ACC112 (cell line): Measurements from ENCODE around the gene PPP6R2.

ENCODE experiments used
- H2AFZ ChIP-seq: fragments of 200-600 bp; sonication (generic); one replicate; pipeline ENCODE4 v1.6.0; 2017; ENCODE audit warnings: antibody characterized with exemption, low read length; ENCODE audit not compliant: unreplicated experiment
- H3K27ac ChIP-seq: fragments of 200-600 bp; sonication (generic); 2 replicates; pipeline ENCODE4 v1.5.1; 2014; ENCODE audit warnings: low read depth, mild to moderate bottlenecking, antibody characterized with exemption, low read length, moderate library complexity
- H3K27me3 ChIP-seq: fragments of 200-600 bp; sonication (generic); 2 replicates; pipeline ENCODE4 v1.6.1; 2014; ENCODE audit warnings: mild to moderate bottlenecking, antibody characterized with exemption, low read length, moderate library complexity, mixed read lengths; ENCODE audit not compliant: insufficient read depth
- H3K36me3 ChIP-seq: fragments of 200-600 bp; sonication (generic); 2 replicates; pipeline ENCODE4 v1.6.1; 2016; ENCODE audit warnings: mild to moderate bottlenecking, antibody characterized with exemption, low read length, moderate library complexity, mixed read lengths; ENCODE audit not compliant: insufficient read depth
- H3K4me1 ChIP-seq: fragments of 200-600 bp; sonication (generic); one replicate; pipeline ENCODE4 v1.6.1; 2016; ENCODE audit warnings: low read length, mixed read lengths; ENCODE audit not compliant: insufficient read depth, unreplicated experiment, control insufficient read depth
- H3K4me3 ChIP-seq: fragments of 200-600 bp; sonication (generic); 2 replicates; pipeline ENCODE4 v1.5.1; 2014; ENCODE audit warnings: mild to moderate bottlenecking, low read depth, low read length
- H3K79me2 ChIP-seq: fragments of 200-600 bp; sonication (generic); one replicate; pipeline ENCODE4 v1.6.0; 2016; ENCODE audit warnings: low read length; ENCODE audit not compliant: control insufficient read depth, unreplicated experiment, insufficient read depth

Gene PPP6R2

GRCh38 chr22:50342651-50343540 lies at the start of gene PPP6R2:
Gene PPP6R2 (plus strand): TSS chr22:50343327. CDS start chr22:50393909, 50,582 bp downstream.
- H3K4me1 ChIP-seq = no peaks in the 10 kb centered on the region
- H2AFZ ChIP-seq = peak within 1 kb of the TSS; percentile 25
- no peaks in the 10 kb centered on the region for H3K27me3 ChIP-seq
- H3K79me2 ChIP-seq = peaks cover 14% of the 10 kb centered on the region
- H3K4me3 ChIP-seq = peak within 1 kb of the TSS; percentile 86
- H3K36me3 ChIP-seq = no peaks in the 10 kb centered on the region
- H3K27ac ChIP-seq = peak within 1 kb of the TSS; percentile 68

- H3K4me1 ChIP-seq = peaks cover 28% of the 10 kb centered on the region
- peak overlapping the region; percentile 60 for H3K4me3 ChIP-seq
- peak overlapping the region; percentile 69 for H3K27ac ChIP-seq
- H2AFZ ChIP-seq = no peak overlapping the region
- no peaks in the 10 kb centered on the region for H3K36me3 ChIP-seq
- H3K79me2 ChIP-seq = peaks cover 59% of the 10 kb centered on the region
- no peaks in the 10 kb centered on the region for H3K27me3 ChIP-seq
Measured at GRCh38 chr22:50293441-50294318, 49.4 kb upstream of the PPP6R2 start.

GRCh38 chr22:50294319-50294656 lies 48.8 kb upstream of the PPP6R2 start:
- Histone ChIP-seq H3K27ac (peak overlapping the region; percentile 69), H3K27me3 (no peaks in the 10 kb centered on the region), H3K36me3 (no peaks in the 10 kb centered on the region), H3K4me3 (peak overlapping the region; percentile 60; the same call in 1 of the 2 replicates), H3K4me1 (peaks cover 28% of the 10 kb centered on the region), H3K79me2 (peaks cover 62% of the 10 kb centered on the region), H2AFZ (no peak overlapping the region)

GRCh38 chr22:50296658-50297490 lies 46.3 kb upstream of the PPP6R2 start:
- Histone ChIP-seq H3K36me3 (no peaks in the 10 kb centered on the region), H2AFZ (no peak overlapping the region), H3K4me1 (peaks cover 41% of the 10 kb centered on the region), H3K4me3 (no peak overlapping the region), H3K79me2 (peaks cover 72% of the 10 kb centered on the region), H3K27ac (no peak overlapping the region), H3K27me3 (no peaks in the 10 kb centered on the region)

- Histone ChIP-seq H3K79me2 (peaks cover 74% of the 10 kb centered on the region), H3K27ac (no peak overlapping the region), H2AFZ (no peak overlapping the region), H3K27me3 (no peaks in the 10 kb centered on the region), H3K4me3 (no peak overlapping the region), H3K4me1 (peaks cover 44% of the 10 kb centered on the region), H3K36me3 (no peaks in the 10 kb centered on the region)
Measured at GRCh38 chr22:50297510-50298265, 45.4 kb upstream of the PPP6R2 start.

- H3K4me3 ChIP-seq = no peak overlapping the region
- no peaks in the 10 kb centered on the region for H3K36me3 ChIP-seq
- H2AFZ ChIP-seq = no peak overlapping the region
- peaks cover 75% of the 10 kb centered on the region for H3K79me2 ChIP-seq
- H3K27ac ChIP-seq = no peak overlapping the region
- peaks cover 44% of the 10 kb centered on the region for H3K4me1 ChIP-seq
- H3K27me3 ChIP-seq = no peaks in the 10 kb centered on the region
Measured at GRCh38 chr22:50298266-50298637, 44.9 kb upstream of the PPP6R2 start.

GRCh38 chr22:50298937-50299784 lies 44.0 kb upstream of the PPP6R2 start:
- Histone ChIP-seq H3K4me3 (no peak overlapping the region), H3K4me1 (peaks cover 48% of the 10 kb centered on the region), H3K27ac (no peak overlapping the region), H3K36me3 (no peaks in the 10 kb centered on the region), H3K79me2 (peaks cover 84% of the 10 kb centered on the region), H2AFZ (no peak overlapping the region), H3K27me3 (no peaks in the 10 kb centered on the region)

GRCh38 chr22:50299785-50300619 lies 43.1 kb upstream of the PPP6R2 start:
- H3K36me3 ChIP-seq = no peaks in the 10 kb centered on the region
- H3K4me3 ChIP-seq = no peak overlapping the region
- H3K27ac ChIP-seq = no peak overlapping the region
- H3K79me2 ChIP-seq = peaks cover 83% of the 10 kb centered on the region
- no peaks in the 10 kb centered on the region for H3K27me3 ChIP-seq
- H3K4me1 ChIP-seq = peaks cover 49% of the 10 kb centered on the region
- no peak overlapping the region for H2AFZ ChIP-seq
